Left ventricle myocardium inferior (tissue), 1 donor: Measurements from ENCODE around the gene ZNF90. TPM values are rescaled to one million over a fixed set of nuclear protein-coding genes. Genes with fewer than 3 reads are reported as not detected.
"Not testable (repeated sequence)": the region's sequence is repeated elsewhere in the genome, so short reads cannot be mapped to it uniquely, and the experiment has no call there.

ENCODE experiments used
- DNase-seq: peaks from one replicate; pipeline ENCODE4 v3.0.0-alpha.2; 2020
- H3K27ac ChIP-seq: fragments of 200-600 bp; replicated peaks from 2 replicates; pipeline ENCODE4 v1.8.0; 2021
- H3K27me3 ChIP-seq: fragments of 200-600 bp; 2 replicates; pipeline ENCODE4 v1.8.0; 2021; ENCODE audit warnings: low read depth
- H3K36me3 ChIP-seq: fragments of 200-600 bp; 2 replicates; pipeline ENCODE4 v1.8.0; 2021
- H3K4me1 ChIP-seq: fragments of 200-600 bp; 2 replicates; pipeline ENCODE4 v1.8.0; 2021
- H3K4me3 ChIP-seq: fragments of 200-600 bp; 2 replicates; pipeline ENCODE4 v1.8.0; 2021; ENCODE audit warnings: mild to moderate bottlenecking, moderate library complexity
- H3K9me3 ChIP-seq: fragments of 200-600 bp; replicated peaks from 2 replicates; pipeline ENCODE4 v1.8.0; 2021
- intact Hi-C: fragments of 100-400 bp; cut with micrococcal nuclease; formaldehyde crosslinking; loops from one replicate; pipeline ENCODE4 v1.11.0; 2022
- total RNA-seq: library from RNA; stranded (reverse); fragmentation: NEBNext Ultra II Directional; extraction: Animal tissue kit (Norgen Biotek cat#: 25700); gene quantifications from one replicate; pipeline ENCODE4 v1.2.1, GENCODE V29; 2021
- TF ChIP-seq, protein P1 (sequence below): fragments of 200-600 bp; IDR thresholded peaks from 2 replicates; pipeline ENCODE4 v1.8.0; 2021; ENCODE audit warnings: antibody characterized with exemption, mild to moderate bottlenecking, borderline replicate concordance
- donor health status: DM: no; HTN: yes; CAD: no; lungs with severe emphysema.

The ZNF90 gene
- total RNA-seq, 1 donor from 2014 or later: 0.66 TPM

DNA sequence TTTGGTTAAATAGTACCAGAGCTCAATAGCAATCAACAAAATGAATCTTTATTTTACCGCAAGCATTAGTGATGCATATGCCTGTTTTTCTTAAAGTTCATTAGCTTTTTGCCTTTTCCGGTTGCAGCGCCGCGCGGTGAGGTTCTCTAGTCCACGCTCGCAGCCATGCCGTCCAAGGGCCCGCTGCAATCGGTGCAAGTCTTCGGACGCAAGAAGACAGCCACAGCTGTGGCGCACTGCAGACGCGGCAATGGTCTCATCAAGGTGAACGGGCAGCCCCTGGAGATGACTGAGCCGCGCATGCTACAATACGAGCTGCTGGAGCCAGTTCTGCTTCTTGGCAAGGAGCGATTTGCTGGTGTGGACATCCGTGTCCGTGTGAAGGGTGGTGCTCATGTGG lies 47.1 kb downstream of the ZNF90 start:
- TF ChIP-seq, protein P1, sequence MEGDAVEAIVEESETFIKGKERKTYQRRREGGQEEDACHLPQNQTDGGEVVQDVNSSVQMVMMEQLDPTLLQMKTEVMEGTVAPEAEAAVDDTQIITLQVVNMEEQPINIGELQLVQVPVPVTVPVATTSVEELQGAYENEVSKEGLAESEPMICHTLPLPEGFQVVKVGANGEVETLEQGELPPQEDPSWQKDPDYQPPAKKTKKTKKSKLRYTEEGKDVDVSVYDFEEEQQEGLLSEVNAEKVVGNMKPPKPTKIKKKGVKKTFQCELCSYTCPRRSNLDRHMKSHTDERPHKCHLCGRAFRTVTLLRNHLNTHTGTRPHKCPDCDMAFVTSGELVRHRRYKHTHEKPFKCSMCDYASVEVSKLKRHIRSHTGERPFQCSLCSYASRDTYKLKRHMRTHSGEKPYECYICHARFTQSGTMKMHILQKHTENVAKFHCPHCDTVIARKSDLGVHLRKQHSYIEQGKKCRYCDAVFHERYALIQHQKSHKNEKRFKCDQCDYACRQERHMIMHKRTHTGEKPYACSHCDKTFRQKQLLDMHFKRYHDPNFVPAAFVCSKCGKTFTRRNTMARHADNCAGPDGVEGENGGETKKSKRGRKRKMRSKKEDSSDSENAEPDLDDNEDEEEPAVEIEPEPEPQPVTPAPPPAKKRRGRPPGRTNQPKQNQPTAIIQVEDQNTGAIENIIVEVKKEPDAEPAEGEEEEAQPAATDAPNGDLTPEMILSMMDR: no peak
- no peak overlapping the region for H3K27ac ChIP-seq
- peaks cover 100% of the 10 kb centered on the region for H3K9me3 ChIP-seq
- intact Hi-C loops: no loop called here
- H3K27me3 ChIP-seq: no peaks in the 10 kb centered on the region
- H3K4me1 ChIP-seq: no peaks in the 10 kb centered on the region
- H3K4me3 ChIP-seq: no peak overlapping the region
- DNase-seq: no peak
- H3K36me3 ChIP-seq: peaks cover 59% of the 10 kb centered on the region

DNA sequence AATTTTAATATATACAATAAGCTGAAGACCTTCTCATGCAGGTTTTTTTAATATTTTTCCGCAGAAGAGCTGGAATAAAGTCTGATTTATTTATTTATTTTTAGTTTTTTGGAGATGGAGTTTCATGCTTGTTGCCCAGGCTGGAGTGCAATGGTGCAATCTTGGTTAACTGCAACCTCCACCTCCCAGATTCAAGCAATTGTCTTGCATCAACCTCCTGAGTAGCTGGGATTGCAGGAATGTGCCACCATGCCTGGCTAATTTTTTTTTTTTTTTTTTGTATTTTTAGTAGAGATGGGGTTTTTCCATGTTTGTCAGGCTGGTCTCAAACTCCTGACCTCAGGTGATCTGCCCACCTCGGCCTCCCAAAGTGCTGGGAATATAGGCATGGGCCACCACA lies 55.1 kb downstream of the ZNF90 start:
- H3K4me1 ChIP-seq, H3K27ac ChIP-seq, H3K36me3 ChIP-seq, H3K4me3 ChIP-seq, H3K27me3 ChIP-seq, DNase-seq, intact Hi-C loops: not testable (repeated sequence)
- H3K9me3 ChIP-seq: peaks cover 93% of the 10 kb centered on the region

DNA sequence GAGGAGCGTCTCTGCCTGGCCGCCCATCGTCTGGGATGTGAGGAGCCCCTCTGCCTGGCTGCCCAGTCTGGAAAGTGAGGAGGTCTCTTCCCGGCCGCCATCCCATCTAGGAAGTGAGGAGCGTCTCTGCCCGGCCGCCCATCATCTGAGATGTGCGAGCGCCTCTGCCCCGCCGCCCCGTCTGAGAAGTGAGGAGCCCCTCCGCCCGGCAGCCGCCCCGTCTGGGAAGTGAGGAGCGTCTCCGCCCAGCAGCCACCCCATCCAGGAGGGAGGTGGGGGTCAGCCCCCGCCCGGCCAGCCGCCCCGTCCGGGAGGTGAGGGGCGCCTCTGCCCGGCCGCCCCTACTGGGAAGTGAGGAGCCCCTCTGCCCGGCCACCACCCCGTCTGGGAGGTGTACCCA lies 59.9 kb downstream of the ZNF90 start:
- H3K9me3 ChIP-seq: peaks cover 63% of the 10 kb centered on the region
- H3K27me3 ChIP-seq, H3K27ac ChIP-seq, H3K36me3 ChIP-seq, intact Hi-C loops, H3K4me3 ChIP-seq, H3K4me1 ChIP-seq, DNase-seq: not testable (repeated sequence)

DNA sequence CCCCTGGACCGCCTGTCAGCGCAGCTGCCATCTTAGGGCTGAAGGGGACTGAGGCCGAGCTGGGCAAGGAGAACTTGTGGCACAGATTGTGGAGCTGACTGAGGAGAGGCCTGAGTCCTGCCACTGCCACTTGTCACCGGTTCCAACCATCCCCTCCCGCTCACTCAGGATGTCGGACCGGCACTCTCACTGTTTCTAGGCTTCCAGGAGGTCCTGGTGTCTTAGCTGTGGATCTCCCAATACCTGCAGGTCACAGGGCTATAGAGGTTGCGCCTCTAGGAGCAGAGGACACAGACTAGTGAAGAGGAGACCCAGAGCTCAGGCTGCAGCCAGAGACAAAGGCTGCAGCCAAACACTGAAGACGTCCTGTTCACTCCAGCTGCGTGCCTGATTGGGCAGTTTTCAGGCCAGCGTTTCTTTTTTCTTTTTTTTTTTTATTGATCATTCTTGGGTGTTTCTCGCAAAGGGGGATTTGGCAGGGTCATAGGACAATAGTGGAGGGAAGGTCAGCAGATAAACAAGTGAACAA lies 73.9 kb downstream of the ZNF90 start:
- H3K36me3 ChIP-seq: no peaks in the 10 kb centered on the region
- no peaks in the 10 kb centered on the region for H3K27me3 ChIP-seq
- DNase-seq: no peak
- H3K9me3 ChIP-seq: no peaks in the 10 kb centered on the region
- H3K4me1 ChIP-seq: no peaks in the 10 kb centered on the region
- H3K4me3 ChIP-seq: no peak overlapping the region
- TF ChIP-seq, protein P1: no peak
- H3K27ac ChIP-seq: no peak overlapping the region
- intact Hi-C loops: no loop called here

DNA sequence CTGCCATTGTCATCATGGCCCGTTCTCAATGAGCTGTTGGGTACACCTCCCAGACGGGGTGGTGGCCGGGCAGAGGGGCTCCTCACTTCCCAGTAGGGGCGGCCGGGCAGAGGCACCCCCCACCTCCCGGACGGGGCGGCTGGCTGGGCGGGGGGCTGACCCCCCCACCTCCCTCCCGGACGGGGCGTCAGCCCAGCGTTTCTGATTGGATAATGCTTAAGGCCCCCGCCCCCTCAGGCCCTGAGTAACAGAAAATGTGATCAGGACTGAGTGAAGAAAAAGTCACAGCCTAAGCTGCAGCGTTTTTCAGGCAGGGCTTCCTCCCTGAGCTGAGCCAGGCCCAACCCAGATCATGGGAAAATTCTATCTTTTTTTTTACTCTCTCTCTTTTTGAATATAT lies 74.7 kb downstream of the ZNF90 start:
- intact Hi-C loops, H3K27ac ChIP-seq, H3K9me3 ChIP-seq, H3K4me3 ChIP-seq, H3K27me3 ChIP-seq, DNase-seq, H3K36me3 ChIP-seq, H3K4me1 ChIP-seq: not testable (repeated sequence)

DNA sequence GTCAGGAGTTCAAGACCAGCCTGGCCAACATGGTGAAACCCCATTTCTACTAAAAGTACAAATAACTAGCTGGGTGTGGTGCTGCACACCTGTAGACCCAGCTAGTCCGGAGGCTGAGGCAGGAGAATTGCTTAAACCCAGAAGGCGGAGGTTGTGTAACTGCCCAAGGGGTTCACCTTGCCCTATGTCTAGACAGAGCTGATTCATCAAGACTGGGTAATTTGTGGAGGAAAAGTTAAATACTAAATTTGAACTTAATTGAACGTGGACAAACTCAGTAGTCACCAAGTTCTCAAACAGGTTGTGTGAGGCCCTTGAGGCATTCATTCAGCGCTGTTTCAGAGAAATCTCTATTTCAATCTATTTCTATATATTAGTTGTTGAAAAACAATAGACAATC lies 75.5 kb downstream of the ZNF90 start:
- intact Hi-C loops: no loop called here
- Histone ChIP-seq H3K27me3 (no peaks in the 10 kb centered on the region), H3K27ac (no peak overlapping the region), H3K4me3 (no peak overlapping the region), H3K9me3 (no peaks in the 10 kb centered on the region), H3K4me1 (no peaks in the 10 kb centered on the region), H3K36me3 (no peaks in the 10 kb centered on the region)
- DNase-seq: no peak
- TF ChIP-seq, protein P1: no peak

DNA sequence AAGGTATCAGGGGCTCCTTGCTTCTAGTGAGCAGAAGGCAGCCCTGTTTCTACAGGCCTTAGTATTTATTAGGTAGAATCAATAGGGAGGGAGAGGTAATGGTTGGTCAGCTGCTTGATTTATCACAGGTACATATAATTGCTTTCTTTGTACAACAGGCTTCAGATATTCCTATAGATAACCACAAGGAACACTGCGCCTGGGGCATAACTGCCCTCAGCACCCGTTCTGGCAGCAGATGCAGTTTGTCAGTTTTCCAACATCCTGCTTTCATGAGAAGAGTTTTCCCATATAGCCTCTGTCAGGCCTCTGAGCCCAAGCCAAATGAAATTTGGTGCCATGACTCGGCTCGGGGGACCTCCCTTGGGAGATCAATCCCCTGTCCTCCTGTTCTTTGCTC lies 76.8 kb downstream of the ZNF90 start:
- Histone ChIP-seq H3K4me1 (no peaks in the 10 kb centered on the region), H3K27ac (no peak overlapping the region), H3K27me3 (no peaks in the 10 kb centered on the region), H3K4me3 (no peak overlapping the region), H3K9me3 (no peaks in the 10 kb centered on the region), H3K36me3 (no peaks in the 10 kb centered on the region)
- intact Hi-C loops: no loop called here
- TF ChIP-seq, protein P1: no peak
- DNase-seq: no peak
